H1 (cell line): ENCODE results near the gene SNU13. TPM values are rescaled to one million over a fixed set of nuclear protein-coding genes. Genes with fewer than 3 reads are reported as not detected.

Experiments used
- CTCF ChIA-PET: fragments of 300-600 bp; sonication (Branson Sonifier 250); formaldehyde crosslinking; loops from one replicate; lab custom pipeline; 2021; ENCODE audit not compliant: partially characterized antibody; lab: Charles Lee
- POLR2A ChIA-PET: fragments of 300-600 bp; sonication (Branson Sonifier 250); formaldehyde crosslinking; loops from one replicate; lab custom pipeline; 2021; ENCODE audit warnings: inconsistent platforms; ENCODE audit not compliant: partially characterized antibody; lab: Charles Lee
- DNase-seq, 2 experiments: peaks; one replicate each; pipeline versions ENCODE4 v3.0.0 to v3.0.0-alpha.2; 2010 to 2022; ENCODE audit warnings: low spot score in 2 of 2, low read depth in 1 of 2, mixed read lengths in 1 of 2
- FAIRE-seq: peaks from 2 replicates; lab custom pipeline; 2011; peaks lifted over from hg19 to GRCh38; lab: Jason Lieb, UNC
- H2AFZ ChIP-seq: 2 replicates; pipeline ENCODE4 v1.8.1; 2012; ENCODE audit warnings: low read length, inconsistent platforms
- H2AK5ac ChIP-seq: 2 replicates; pipeline ENCODE4 v1.6.1; 2013; ENCODE audit warnings: low read depth, low read length
- H2BK120ac ChIP-seq: replicated peaks from 2 replicates; pipeline ENCODE3; 2013; ENCODE audit warnings: low read depth, low read length, inconsistent platforms
- H2BK12ac ChIP-seq: 2 replicates; pipeline ENCODE4 v1.6.1; 2013; ENCODE audit warnings: low read depth, low read length
- H2BK15ac ChIP-seq: 2 replicates; pipeline ENCODE4 v1.6.1; 2013; ENCODE audit warnings: low read length
- H2BK20ac ChIP-seq: 2 replicates; pipeline ENCODE4 v1.6.1; 2013; ENCODE audit warnings: low read length
- H2BK5ac ChIP-seq: 2 replicates; pipeline ENCODE4 v1.6.1; 2013; ENCODE audit warnings: low read depth, low read length
- H3K14ac ChIP-seq: 2 replicates; pipeline ENCODE4 v1.6.1; 2013; ENCODE audit warnings: inconsistent platforms; ENCODE audit not compliant: insufficient read length
- H3K18ac ChIP-seq: 2 replicates; pipeline ENCODE4 v1.6.1; 2013; ENCODE audit warnings: low read length; ENCODE audit errors: extremely low read depth
- H3K23ac ChIP-seq: 2 replicates; pipeline ENCODE4 v1.6.1; 2013; ENCODE audit warnings: inconsistent platforms; ENCODE audit not compliant: insufficient read length
- H3K23me2 ChIP-seq: 2 replicates; pipeline ENCODE4 v1.6.1; 2013; ENCODE audit warnings: low read depth, low read length
- H3K27ac ChIP-seq: 2 replicates; pipeline ENCODE4 v1.6.1; 2011; ENCODE audit warnings: low read depth, low read length, inconsistent platforms
- H3K27me3 ChIP-seq, 4 experiments: replicated peaks in 1 of 4; 1 replicate in 1 of 4; 2 replicates in 3 of 4; pipeline versions ENCODE4 v1.6.1 to v1.8.1; 2011 to 2013; ENCODE audit warnings: low read length in 3 of 4, mild to moderate bottlenecking in 3 of 4, inconsistent platforms in 2 of 4, mixed read lengths in 2 of 4, moderate library complexity in 1 of 4; ENCODE audit not compliant: control insufficient read depth in 3 of 4, insufficient read depth in 3 of 4; ENCODE audit errors: extremely low read depth in 1 of 4
- H3K36me3 ChIP-seq, 4 experiments: 2 replicates each; pipeline versions ENCODE4 v1.6.1 to v1.8.1; 2011 to 2013; ENCODE audit warnings: mild to moderate bottlenecking in 4 of 4, low read length in 3 of 4, moderate library complexity in 2 of 4, control low read depth in 1 of 4, inconsistent platforms in 1 of 4; ENCODE audit not compliant: insufficient read depth in 4 of 4, control insufficient read depth in 2 of 4
- H3K4ac ChIP-seq: replicated peaks from 2 replicates; pipeline ENCODE3; 2013; ENCODE audit warnings: low read length, low read depth, mixed read lengths, inconsistent platforms; ENCODE audit not compliant: insufficient read length
- H3K4me1 ChIP-seq, 4 experiments: replicated peaks in 1 of 4; 1 replicate in 1 of 4; 2 replicates in 3 of 4; pipeline versions ENCODE4 v1.6.1 to v1.8.1; 2011 to 2013; ENCODE audit warnings: low read length in 3 of 4, inconsistent platforms in 2 of 4, mixed read lengths in 1 of 4; ENCODE audit not compliant: insufficient read depth in 4 of 4, control insufficient read depth in 3 of 4
- H3K4me2 ChIP-seq, 2 experiments: 2 replicates each; pipeline versions ENCODE4 v1.6.1 to v1.8.1; 2011 to 2013; ENCODE audit warnings: low read depth in 2 of 2, low read length in 2 of 2, control low read depth in 1 of 2, inconsistent platforms in 1 of 2, mild to moderate bottlenecking in 1 of 2; ENCODE audit not compliant: insufficient read depth in 1 of 2
- H3K4me3 ChIP-seq, 4 experiments: fragments of 200-600, 300-600 bp in 1 of 4; sonication (generic), shearing (Covaris generic), sonication (Bioruptor Twin) in 1 of 4; 2 replicates each; pipeline versions ENCODE4 v1.5.1 to v1.8.1; 2011 to 2016; ENCODE audit warnings: low read length in 4 of 4, low read depth in 3 of 4, control low read depth in 2 of 4, inconsistent platforms in 2 of 4, mild to moderate bottlenecking in 2 of 4, mixed read lengths in 1 of 4, moderate library complexity in 1 of 4; ENCODE audit not compliant: insufficient read depth in 2 of 4; ENCODE audit errors: extremely low read depth in 1 of 4
- H3K56ac ChIP-seq: replicated peaks from 2 replicates; pipeline ENCODE3; 2013; ENCODE audit warnings: low read depth, mild to moderate bottlenecking, mixed read lengths, low read length, inconsistent platforms; ENCODE audit not compliant: insufficient read length
- H3K79me1 ChIP-seq: 2 replicates; pipeline ENCODE4 v1.6.1; 2013; ENCODE audit warnings: low read depth, low read length, control low read depth
- H3K79me2 ChIP-seq, 2 experiments: 2 replicates each; pipeline versions ENCODE4 v1.6.1 to v1.8.1; 2012 to 2013; ENCODE audit warnings: low read length in 2 of 2, mild to moderate bottlenecking in 2 of 2, inconsistent platforms in 1 of 2; ENCODE audit not compliant: insufficient read depth in 2 of 2, control insufficient read depth in 1 of 2
- H3K9ac ChIP-seq, 4 experiments: replicated peaks in 1 of 4; 1 replicate in 1 of 4; 2 replicates in 3 of 4; pipeline versions ENCODE4 v1.6.1 to v1.8.1; 2011 to 2013; ENCODE audit warnings: low read depth in 3 of 4, low read length in 3 of 4, control low read depth in 2 of 4, mild to moderate bottlenecking in 2 of 4, moderate library complexity in 2 of 4, inconsistent platforms in 1 of 4; ENCODE audit errors: extremely low read depth in 1 of 4
- H3K9me3 ChIP-seq, 2 experiments: 2 replicates each; pipeline versions ENCODE4 v1.6.1 to v1.8.1; 2012 to 2013; ENCODE audit warnings: mild to moderate bottlenecking in 2 of 2, moderate library complexity in 2 of 2, control low read depth in 1 of 2, inconsistent platforms in 1 of 2, low read depth in 1 of 2, low read length in 1 of 2, mixed read lengths in 1 of 2; ENCODE audit not compliant: insufficient read depth in 2 of 2
- H4K20me1 ChIP-seq, 2 experiments: replicated peaks in 1 of 2; 2 replicates each; pipeline versions ENCODE3 to v1.8.1; 2011 to 2013; ENCODE audit warnings: inconsistent platforms in 2 of 2, low read length in 2 of 2, mild to moderate bottlenecking in 1 of 2; ENCODE audit not compliant: insufficient read depth in 2 of 2, control insufficient read depth in 1 of 2
- H4K5ac ChIP-seq: 2 replicates; pipeline ENCODE4 v1.6.1; 2013; ENCODE audit warnings: low read length, low read depth, mixed read lengths, inconsistent platforms; ENCODE audit not compliant: insufficient read length
- H4K8ac ChIP-seq: 2 replicates; pipeline ENCODE4 v1.8.0; 2013; ENCODE audit warnings: mild to moderate bottlenecking, moderate library complexity, low read length, inconsistent platforms; ENCODE audit not compliant: insufficient read depth; ENCODE audit errors: extremely low read depth
- H4K91ac ChIP-seq: replicated peaks from 2 replicates; pipeline ENCODE3; 2013; ENCODE audit warnings: low read length, mixed read lengths, inconsistent platforms; ENCODE audit not compliant: insufficient read length
- ASH2L ChIP-seq: fragments of 200-600, 300-600 bp; sonication (generic); IDR thresholded peaks from one replicate; pipeline ENCODE4 v1.7.1; 2017; ENCODE audit warnings: low read length
- CBX8 ChIP-seq: fragments of 300-800, 300-1000 bp; sonication (generic); IDR thresholded peaks from 2 replicates; pipeline ENCODE4 v1.7.1; 2016; ENCODE audit warnings: low read depth, low read length, borderline replicate concordance
- FOSL1 ChIP-seq: IDR thresholded peaks from 2 replicates; pipeline ENCODE4 v1.6.1; 2011; ENCODE audit warnings: mild to moderate bottlenecking, low read depth, low read length, moderate library complexity; ENCODE audit not compliant: insufficient read depth
- GABPA ChIP-seq: IDR thresholded peaks from 2 replicates; pipeline ENCODE4 v1.6.1; 2011; ENCODE audit warnings: mild to moderate bottlenecking, low read length, moderate library complexity, borderline replicate concordance; ENCODE audit not compliant: insufficient read depth
- HDAC6 ChIP-seq: IDR thresholded peaks from one replicate; pipeline ENCODE4 v1.7.1; 2012; ENCODE audit warnings: low read depth, mild to moderate bottlenecking, inconsistent platforms, low read length, moderate library complexity
- KDM5A ChIP-seq: fragments of 200-600 bp; IDR thresholded peaks from 2 replicates; pipeline ENCODE4 v1.7.1; 2012; ENCODE audit warnings: mild to moderate bottlenecking, low read length, inconsistent platforms, mixed read lengths
- PHF8 ChIP-seq: fragments of 200-600 bp; sonication (generic); conservative IDR thresholded peaks from 2 replicates; pipeline ENCODE4 v1.7.1; 2012; ENCODE audit warnings: low read depth, mild to moderate bottlenecking, inconsistent platforms, low read length, moderate library complexity
- RAD21 ChIP-seq, 2 experiments: IDR thresholded peaks in 1 of 2; conservative IDR thresholded peaks in 1 of 2; 2 replicates each; pipeline ENCODE4 v1.6.1; 2011; ENCODE audit warnings: low read depth in 2 of 2, low read length in 2 of 2, improper control_type of control experiment in 1 of 2, inconsistent platforms in 1 of 2, mild to moderate bottlenecking in 1 of 2, moderate library complexity in 1 of 2
- SP4 ChIP-seq: IDR thresholded peaks from 2 replicates; pipeline ENCODE4 v1.6.1; 2012; ENCODE audit warnings: low read length, inconsistent platforms
- TBP ChIP-seq: IDR thresholded peaks from 2 replicates; pipeline ENCODE4 v1.6.1; 2011; ENCODE audit warnings: low read depth, low read length, improper control_type of control experiment
- ZNF274 ChIP-seq: IDR thresholded peaks from 2 replicates; pipeline ENCODE4 v1.7.0; 2012; ENCODE audit warnings: low read length, borderline replicate concordance; ENCODE audit errors: extremely low read depth
- WGBS, 2 experiments: shearing (Covaris generic) in 1 of 2; methylation state at CpG; one replicate each; pipeline versions ENCODE4 v1.1.6 to v1.1.7; 2013 to 2015; ENCODE audit warnings: low lambda C conversion rate in 2 of 2, mixed read lengths in 2 of 2, inconsistent platforms in 1 of 2, low coverage in 1 of 2, missing lambda C conversion rate in 1 of 2; ENCODE audit not compliant: insufficient replicate concordance in 2 of 2, insufficient coverage in 1 of 2, insufficient read length in 1 of 2; ENCODE audit errors: extremely low coverage in 1 of 2, missing lambda C conversion rate in 1 of 2; 5-methylcytosine and 5-hydroxymethylcytosine counted together
- polyA plus RNA-seq, 7 experiments: library from polyadenylated mRNA; depleted of rRNA in 3 of 7; stranded (reverse) in 5 of 7; unstranded in 2 of 7; fragments of >200 nt in 5 of 7; fragments of 200-250 nt in 2 of 7; gene quantifications; 1 replicate in 5 of 7; 2 replicates in 1 of 7; 4 replicates in 1 of 7; pipeline versions ENCODE4 v1.2.1 to v1.2.3, GENCODE V29; 2011 to 2013; ENCODE audit warnings: missing spikeins in 2 of 7, mixed read lengths in 2 of 7
- total RNA-seq: library from RNA; stranded (reverse); fragmentation: NEBNext Ultra II Directional; extraction: Animal tissue kit (Norgen Biotek cat#: 25700); gene quantifications from 2 replicates; pipeline ENCODE4 v1.2.1, GENCODE V29; 2021
- TF ChIP-seq, protein P1 (sequence below): IDR thresholded peaks from 2 replicates; pipeline ENCODE4 v1.6.1; 2012; ENCODE audit warnings: inconsistent platforms
- TF ChIP-seq, protein P2 (sequence below): IDR thresholded peaks from 2 replicates; pipeline ENCODE4 v1.6.1; 2011; ENCODE audit warnings: low read depth, mild to moderate bottlenecking, low read length; ENCODE audit not compliant: insufficient read depth

The SNU13 gene
- total and polyA plus RNA-seq, 2 of the 8 experiments (the other 6 are each of a cell fraction or from before 2014, with no cell fraction given) = 241 to 281 TPM

DNA sequence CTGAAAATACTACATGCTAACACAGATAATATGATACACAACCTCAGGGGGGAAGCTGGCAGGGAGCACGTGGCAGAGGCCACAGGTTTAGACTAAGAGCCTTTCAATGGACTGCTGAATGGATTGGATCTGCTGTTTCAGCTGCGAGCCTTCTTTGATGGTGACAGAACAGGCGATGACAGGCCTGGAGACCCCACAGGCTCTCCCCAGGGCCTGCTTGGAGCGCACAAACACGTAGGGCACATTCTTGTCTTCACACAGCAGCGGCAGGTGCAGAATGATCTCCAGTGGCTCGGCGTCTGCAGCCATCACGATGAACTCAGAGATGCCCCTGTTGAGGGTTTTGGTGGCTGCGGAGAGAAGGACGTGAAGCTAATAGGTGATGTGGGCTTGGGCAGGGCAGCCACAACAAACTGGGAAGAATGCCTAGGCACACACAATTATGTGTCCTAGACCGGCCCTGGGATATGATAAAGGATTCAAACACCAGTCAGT lies 13.8 kb downstream of the SNU13 start:
- Histone ChIP-seq H3K56ac (no peak overlapping the region), H3K79me1 (peaks cover 16% of the 10 kb centered on the region), H2AK5ac (no peak overlapping the region), H3K4me3 (no peak overlapping the region), H2BK20ac (no peak overlapping the region), H3K27ac (no peak overlapping the region), H4K20me1 (peaks cover 6 to 15% of the 10 kb centered on the region in 2 experiments), H3K18ac (no peak overlapping the region), H3K4me2 (no peak overlapping the region), H4K8ac (no peak overlapping the region), H2AFZ (no peak overlapping the region), H2BK15ac (no peak overlapping the region), H4K5ac (no peak overlapping the region), H3K79me2 (peaks cover 3 to 23% of the 10 kb centered on the region in 2 experiments; a peak in 3 of 4 replicates), H3K14ac (no peak overlapping the region), H3K9ac (no peak overlapping the region), H3K9me3 (no peaks in the 10 kb centered on the region), H3K36me3 (peaks cover 6 to 41% (median 23%) of the 10 kb centered on the region in 4 experiments; a peak in 7 of 8 replicates), H3K23ac (no peak overlapping the region), H3K23me2 (no peaks in the 10 kb centered on the region), H2BK5ac (no peak overlapping the region), H2BK12ac (no peak overlapping the region), H3K4ac (no peak overlapping the region), H3K27me3 (no peaks in the 10 kb centered on the region), H2BK120ac (no peak overlapping the region), H4K91ac (no peak overlapping the region), H3K4me1 (no peaks in the 10 kb centered on the region)
- CTCF ChIA-PET = interaction anchor here (0.5 to 0.9 kb wide), 3 partner anchors 9 to 72 kb away, joined by 3 to 5 read pairs (median 3); partner anchors contain the start of gene SNU13
- 93% methylated on average over 12 of the region's 12 CpGs; no CpG with 5 or more reads in 1 of the 2 experiments for WGBS, 2 experiments
- DNase-seq (no peak), FAIRE-seq (no peak)
- POLR2A ChIA-PET = interaction anchor here (0.8 to 1.1 kb wide), 2 partner anchors 10 to 54 kb away, joined by 3 read pairs; partner anchors contain the start of genes DESI1 and XRCC6
- no peak for TF ChIP-seq TBP
- no peak for TF ChIP-seq ASH2L
- no peak for TF ChIP-seq FOSL1
- TF ChIP-seq, protein P1, sequence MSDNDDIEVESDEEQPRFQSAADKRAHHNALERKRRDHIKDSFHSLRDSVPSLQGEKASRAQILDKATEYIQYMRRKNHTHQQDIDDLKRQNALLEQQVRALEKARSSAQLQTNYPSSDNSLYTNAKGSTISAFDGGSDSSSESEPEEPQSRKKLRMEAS = no peak
- no peak for TF ChIP-seq KDM5A
- no peak for TF ChIP-seq CBX8
- no peak for TF ChIP-seq RAD21 (IDR thresholded peaks at IDR 0.05 in 1 of 2, conservative IDR thresholded peaks at IDR 0.05 in 1 of 2; ENCODE audit: low read depth in 2 of 2, low read length in 2 of 2)
- TF ChIP-seq, protein P2, sequence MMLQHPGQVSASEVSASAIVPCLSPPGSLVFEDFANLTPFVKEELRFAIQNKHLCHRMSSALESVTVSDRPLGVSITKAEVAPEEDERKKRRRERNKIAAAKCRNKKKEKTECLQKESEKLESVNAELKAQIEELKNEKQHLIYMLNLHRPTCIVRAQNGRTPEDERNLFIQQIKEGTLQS = no peak
- no peak for TF ChIP-seq PHF8
- TF ChIP-seq SP4 = no peak
- no peak for TF ChIP-seq GABPA
- TF ChIP-seq ZNF274 = no peak
- TF ChIP-seq HDAC6 = no peak
